ENCODE data around the gene GPR137B.

GPR137B gene

GRCh38 chr1:236211815-236212214, 69.5 kb downstream of the GPR137B start:
- Histone ChIP-seq H2AFZ (ENCODE audit: low read depth, low read length, severe bottlenecking) (no peak overlapping the region), H3K27me3 (ENCODE audit: low read length) (no peaks in the 10 kb centered on the region), H3K27ac (ENCODE audit: low read depth, low read length) (no peak overlapping the region), H3K9me3 (ENCODE audit: insufficient read depth, low read length) (no peaks in the 10 kb centered on the region), H3K4me2 (ENCODE audit: low read depth, low read length, poor library complexity, severe bottlenecking) (no peak overlapping the region), H3K9me2 (replicated peaks; ENCODE audit: insufficient read depth, low read length) (no peaks in the 10 kb centered on the region), H3F3A (ENCODE audit: insufficient read depth) (no peaks in the 10 kb centered on the region), H3K36me3 (ENCODE audit: low read length) (no peaks in the 10 kb centered on the region), H3K4me3 (ENCODE audit: insufficient read depth, low read length, poor library complexity, severe bottlenecking) (no peak overlapping the region), H4K20me1 (ENCODE audit: low read depth, low read length) (no peaks in the 10 kb centered on the region), H3K9ac (ENCODE audit: low read length) (no peak overlapping the region), H3K79me2 (ENCODE audit: insufficient read depth, low read length) (no peaks in the 10 kb centered on the region)
- TF ChIP-seq, protein P1, sequence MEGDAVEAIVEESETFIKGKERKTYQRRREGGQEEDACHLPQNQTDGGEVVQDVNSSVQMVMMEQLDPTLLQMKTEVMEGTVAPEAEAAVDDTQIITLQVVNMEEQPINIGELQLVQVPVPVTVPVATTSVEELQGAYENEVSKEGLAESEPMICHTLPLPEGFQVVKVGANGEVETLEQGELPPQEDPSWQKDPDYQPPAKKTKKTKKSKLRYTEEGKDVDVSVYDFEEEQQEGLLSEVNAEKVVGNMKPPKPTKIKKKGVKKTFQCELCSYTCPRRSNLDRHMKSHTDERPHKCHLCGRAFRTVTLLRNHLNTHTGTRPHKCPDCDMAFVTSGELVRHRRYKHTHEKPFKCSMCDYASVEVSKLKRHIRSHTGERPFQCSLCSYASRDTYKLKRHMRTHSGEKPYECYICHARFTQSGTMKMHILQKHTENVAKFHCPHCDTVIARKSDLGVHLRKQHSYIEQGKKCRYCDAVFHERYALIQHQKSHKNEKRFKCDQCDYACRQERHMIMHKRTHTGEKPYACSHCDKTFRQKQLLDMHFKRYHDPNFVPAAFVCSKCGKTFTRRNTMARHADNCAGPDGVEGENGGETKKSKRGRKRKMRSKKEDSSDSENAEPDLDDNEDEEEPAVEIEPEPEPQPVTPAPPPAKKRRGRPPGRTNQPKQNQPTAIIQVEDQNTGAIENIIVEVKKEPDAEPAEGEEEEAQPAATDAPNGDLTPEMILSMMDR (IDR thresholded peaks at IDR 0.05; ENCODE audit: insufficient read depth, low read length, poor library complexity, severe bottlenecking) = no peak
- no peak for TF ChIP-seq EZH2phosphoT487 (conservative IDR thresholded peaks at IDR 0.05; ENCODE audit: low read length)

DNA sequence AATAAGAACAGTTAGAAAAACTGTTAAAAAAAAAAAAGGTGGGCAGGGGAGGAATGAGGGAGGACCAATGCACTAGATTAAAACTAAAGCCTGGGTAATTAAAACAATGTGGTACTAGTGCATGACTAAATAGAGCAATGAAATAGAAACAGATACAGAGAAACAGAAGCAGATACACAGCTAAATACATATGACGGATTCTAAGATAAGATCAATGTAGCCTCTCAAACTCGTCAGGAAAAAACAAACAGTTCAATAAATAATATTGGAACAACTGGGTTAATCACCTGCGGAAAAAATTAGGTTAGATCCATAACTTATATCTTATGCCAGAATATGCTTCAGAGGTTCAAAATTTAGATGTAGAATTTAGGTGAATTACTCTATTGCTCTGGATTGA, 71.2 kb downstream of the GPR137B start:
- no peak overlapping the region for H3K4me2 ChIP-seq (ENCODE audit: low read depth, low read length, poor library complexity, severe bottlenecking)
- no peak overlapping the region for H3K9ac ChIP-seq (ENCODE audit: low read length)
- H3F3A ChIP-seq (ENCODE audit: insufficient read depth) = no peaks in the 10 kb centered on the region
- no peaks in the 10 kb centered on the region for H3K9me3 ChIP-seq (ENCODE audit: insufficient read depth, low read length)
- no peak overlapping the region for H2AFZ ChIP-seq (ENCODE audit: low read depth, low read length, severe bottlenecking)
- no peak overlapping the region for H3K4me3 ChIP-seq (ENCODE audit: insufficient read depth, low read length, poor library complexity, severe bottlenecking)
- no peaks in the 10 kb centered on the region for H3K9me2 ChIP-seq (replicated peaks; ENCODE audit: insufficient read depth, low read length)
- H3K27me3 ChIP-seq (ENCODE audit: low read length) = no peaks in the 10 kb centered on the region
- TF ChIP-seq EZH2phosphoT487 (conservative IDR thresholded peaks at IDR 0.05; ENCODE audit: low read length) = no peak
- TF ChIP-seq, protein P1 (IDR thresholded peaks at IDR 0.05; ENCODE audit: insufficient read depth, low read length, poor library complexity, severe bottlenecking) = no peak
- no peaks in the 10 kb centered on the region for H3K36me3 ChIP-seq (ENCODE audit: low read length)
- no peaks in the 10 kb centered on the region for H3K79me2 ChIP-seq (ENCODE audit: insufficient read depth, low read length)
- H3K27ac ChIP-seq (ENCODE audit: low read depth, low read length) = no peak overlapping the region
- H4K20me1 ChIP-seq (ENCODE audit: low read depth, low read length) = no peaks in the 10 kb centered on the region

- no peaks in the 10 kb centered on the region for H3F3A ChIP-seq (ENCODE audit: insufficient read depth)
- H3K27me3 ChIP-seq (ENCODE audit: low read length) = no peaks in the 10 kb centered on the region
- no peaks in the 10 kb centered on the region for H3K79me2 ChIP-seq (ENCODE audit: insufficient read depth, low read length)
- no peaks in the 10 kb centered on the region for H3K36me3 ChIP-seq (ENCODE audit: low read length)
- TF ChIP-seq EZH2phosphoT487 (conservative IDR thresholded peaks at IDR 0.05; ENCODE audit: low read length) = no peak
- TF ChIP-seq, protein P1 (IDR thresholded peaks at IDR 0.05; ENCODE audit: insufficient read depth, low read length, poor library complexity, severe bottlenecking) = no peak
- H3K27ac ChIP-seq (ENCODE audit: low read depth, low read length) = no peak overlapping the region
- H3K9ac ChIP-seq (ENCODE audit: low read length) = no peak overlapping the region
- no peak overlapping the region for H2AFZ ChIP-seq (ENCODE audit: low read depth, low read length, severe bottlenecking)
- H3K9me2 ChIP-seq (replicated peaks; ENCODE audit: insufficient read depth, low read length) = no peaks in the 10 kb centered on the region
- no peaks in the 10 kb centered on the region for H3K9me3 ChIP-seq (ENCODE audit: insufficient read depth, low read length)
- H3K4me2 ChIP-seq (ENCODE audit: low read depth, low read length, poor library complexity, severe bottlenecking) = no peak overlapping the region
- H4K20me1 ChIP-seq (ENCODE audit: low read depth, low read length) = no peaks in the 10 kb centered on the region
- H3K4me3 ChIP-seq (ENCODE audit: insufficient read depth, low read length, poor library complexity, severe bottlenecking) = no peak overlapping the region
Observed at GRCh38 chr1:236214761-236215160, 72.4 kb downstream of the GPR137B start.

Measured in SU-DHL-6 (cell line).